GM20431 (cell line): ENCODE measurements around the gene LRRC42.

Experiments
- in situ Hi-C: fragments of 300-500 bp; cut with MseI, MboI; formaldehyde crosslinking; loops from one replicate; pipeline ENCODE4 v1.15.0; 2020; ENCODE audit warnings: low sequenced_read_pairs; ENCODE audit not compliant: unreplicated experiment

LRRC42 gene

GRCh38 chr1:53938136-53938830 is 7.9 kb upstream of the LRRC42 start:
- in situ Hi-C loops = no loop called here

GRCh38 chr1:53942127-53942957 is 3.8 kb upstream of the LRRC42 start:
- in situ Hi-C loops = no loop called here

- in situ Hi-C loops = no loop called here
These were observed 3.1 kb upstream of the LRRC42 start for GRCh38 chr1:53943090-53943489.

- in situ Hi-C loops = no loop called here
These were observed 2.6 kb upstream of the LRRC42 start for GRCh38 chr1:53943490-53944043.

- in situ Hi-C loops = no loop called here
These were observed 1.5 kb upstream of the LRRC42 start for GRCh38 chr1:53944469-53945182.

GRCh38 chr1:53945183-53945432 is 1.0 kb upstream of the LRRC42 start:
- in situ Hi-C loops = no loop called here

GRCh38 chr1:53945433-53946251 is 508 bp upstream of the LRRC42 start, which contains the start of gene IFT25:
IFT25 (minus strand) TSS chr1:53945699; CDS start chr1:53940082, 5,617 bp downstream.
- in situ Hi-C loops = no loop called here

GRCh38 chr1:53947172-53947907 is 1.2 kb downstream of the LRRC42 start:
- in situ Hi-C loops = no loop called here

GRCh38 chr1:53948291-53948690 is 2.1 kb downstream of the LRRC42 start:
- in situ Hi-C loops = no loop called here

- in situ Hi-C loops = no loop called here
These were observed 3.2 kb downstream of the LRRC42 start for GRCh38 chr1:53949023-53949990.

- in situ Hi-C loops = loop anchor here (10.0 kb wide), 1 partner anchor 97 kb away; no protein-coding TSS in a partner anchor
These were observed 5.5 kb downstream of the LRRC42 start for GRCh38 chr1:53951697-53952096.

- in situ Hi-C loops = loop anchor here (10.0 kb wide), 1 partner anchor 99 kb away; no protein-coding TSS in a partner anchor
These were observed 8.0 kb downstream of the LRRC42 start for GRCh38 chr1:53954128-53954527.

- in situ Hi-C loops = loop anchor here (10.0 kb wide), 1 partner anchor 102 kb away; no protein-coding TSS in a partner anchor
These were observed 10.4 kb downstream of the LRRC42 start for GRCh38 chr1:53956308-53957168.

GRCh38 chr1:53957194-53957818 is 11.2 kb downstream of the LRRC42 start:
- in situ Hi-C loops = loop anchor here (10.0 kb wide), 1 partner anchor 103 kb away; no protein-coding TSS in a partner anchor

GRCh38 chr1:53959664-53960250 is 13.6 kb downstream of the LRRC42 start:
- in situ Hi-C loops = loop anchor here (10.0 kb wide), 1 partner anchor 105 kb away; no protein-coding TSS in a partner anchor

GRCh38 chr1:53962395-53962794 is 16.2 kb downstream of the LRRC42 start:
- in situ Hi-C loops = no loop called here
